ENCODE results near the gene CHRM3. TPM values are rescaled to one million over a fixed set of nuclear protein-coding genes. Genes with fewer than 3 reads are reported as not detected.

The CHRM3 gene
- total and polyA plus RNA-seq, 2 donors (not counting 1 experiment from before 2014, with no cell fraction given) = not detected

GRCh38 chr1:239388578-239388977 is 2.2 kb downstream of the CHRM3 start:
- intact Hi-C loops (cut with micrococcal nuclease) = no loop called here
- H3K27ac Mint-ChIP-seq = no peak overlapping the region
- peaks cover 0 to 6% (median 0%) of the 10 kb centered on the region in 3 donors for H3K9me3 ChIP-seq (ENCODE audit: control extremely low read depth in 1 of 3, control insufficient read depth in 2 of 3, insufficient read depth in 1 of 3, low read length in 2 of 3)
- DNase-seq (no peak), ATAC-seq (ENCODE audit: low read depth) (no peak)
- no peak overlapping the region for H3K27ac ChIP-seq (ENCODE audit: low read length in 2 of 2)
- no peaks in the 10 kb centered on the region for H3K36me3 ChIP-seq (replicated peaks in 1 of 2; ENCODE audit: control extremely low read depth in 1 of 2, control insufficient read depth in 1 of 2, extremely low read depth in 1 of 2, insufficient read depth in 2 of 2, low read length in 1 of 2)
- peaks cover 38% of the 10 kb centered on the region for H3K27me3 Mint-ChIP-seq
- TF ChIP-seq EZH2 (IDR thresholded peaks at IDR 0.05; ENCODE audit: borderline replicate concordance, insufficient read depth, low read depth, low read length, poor library complexity, severe bottlenecking) = no peak
- no peak for TF ChIP-seq CTCF (IDR thresholded peaks at IDR 0.05)
- POLR2A ChIA-PET = no interaction called here
- no peak overlapping the region for H3K4me3 Mint-ChIP-seq
- WGBS (ENCODE audit: insufficient coverage) = 93% methylated on average over 3 of the region's 9 CpGs
- no peak overlapping the region for H2AFZ ChIP-seq (ENCODE audit: insufficient read depth, low read depth, low read length, poor library complexity, severe bottlenecking)
- CTCF ChIA-PET = no interaction called here
- no peak overlapping the region for H3K9ac ChIP-seq (ENCODE audit: low read length)
- H3K9me3 Mint-ChIP-seq (ENCODE audit: insufficient read depth) = no peaks in the 10 kb centered on the region
- H3K4me3 ChIP-seq (ENCODE audit: control extremely low read depth in 1 of 5, extremely low read depth in 1 of 5, insufficient read depth in 1 of 5, low read depth in 2 of 5, low read length in 4 of 5) = no peak overlapping the region
- H3K4me1 ChIP-seq (ENCODE audit: control insufficient read depth in 2 of 2, insufficient read depth in 2 of 2, low read length in 2 of 2) = no peaks in the 10 kb centered on the region
- no peaks in the 10 kb centered on the region for H3K79me2 ChIP-seq (ENCODE audit: control insufficient read depth, insufficient read depth, low read length)
- H4K20me1 ChIP-seq (ENCODE audit: control insufficient read depth, insufficient read depth, low read length, poor library complexity, severe bottlenecking) = no peaks in the 10 kb centered on the region
- H3K27me3 ChIP-seq (replicated peaks in 1 of 4; ENCODE audit: control extremely low read depth in 1 of 4, control insufficient read depth in 3 of 4, insufficient read depth in 4 of 4, low read length in 3 of 4) = peaks cover 0 to 21% (median 12%) of the 10 kb centered on the region in 4 experiments
- H3K4me2 ChIP-seq (replicated peaks; ENCODE audit: low read depth, low read length, poor library complexity, severe bottlenecking) = no peak overlapping the region
- no peaks in the 10 kb centered on the region for H3K4me1 Mint-ChIP-seq

DNA sequence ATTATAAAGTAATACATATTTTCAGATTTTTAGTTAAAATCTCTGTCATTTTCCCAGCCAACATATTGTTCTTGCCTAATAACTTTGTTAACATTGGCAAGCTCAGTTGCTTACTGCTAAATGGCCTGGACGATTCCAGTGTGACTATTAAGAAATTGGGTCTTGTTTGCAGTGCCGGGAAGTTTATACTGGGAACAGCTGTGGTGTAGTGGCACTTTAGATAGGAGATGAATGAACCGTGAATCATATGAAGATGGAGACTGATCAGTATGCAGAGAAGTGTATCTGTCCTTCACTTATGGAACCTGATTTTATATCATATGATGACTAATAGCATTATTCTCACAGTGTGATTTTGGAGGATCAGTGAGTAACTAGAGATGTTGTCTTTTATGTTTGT is 3.3 kb downstream of the CHRM3 start:
- Mint-ChIP-seq H3K27me3 (peaks cover 35% of the 10 kb centered on the region), H3K9me3 (ENCODE audit: insufficient read depth) (no peaks in the 10 kb centered on the region), H3K27ac (no peak overlapping the region), H3K4me1 (no peaks in the 10 kb centered on the region), H3K4me3 (no peak overlapping the region)
- Histone ChIP-seq H3K4me3 (ENCODE audit: control extremely low read depth in 1 of 5, extremely low read depth in 1 of 5, insufficient read depth in 1 of 5, low read depth in 2 of 5, low read length in 4 of 5) (no peak overlapping the region), H3K27ac (ENCODE audit: low read length in 2 of 2) (no peak overlapping the region), H3K36me3 (replicated peaks in 1 of 2; ENCODE audit: control extremely low read depth in 1 of 2, control insufficient read depth in 1 of 2, extremely low read depth in 1 of 2, insufficient read depth in 2 of 2, low read length in 1 of 2) (no peaks in the 10 kb centered on the region), H3K9ac (ENCODE audit: low read length) (no peak overlapping the region), H2AFZ (ENCODE audit: insufficient read depth, low read depth, low read length, poor library complexity, severe bottlenecking) (no peak overlapping the region), H3K9me3 (ENCODE audit: control extremely low read depth in 1 of 3, control insufficient read depth in 2 of 3, insufficient read depth in 1 of 3, low read length in 2 of 3) (peaks cover 0 to 6% (median 0%) of the 10 kb centered on the region in 3 donors), H3K79me2 (ENCODE audit: control insufficient read depth, insufficient read depth, low read length) (no peaks in the 10 kb centered on the region), H3K4me2 (replicated peaks; ENCODE audit: low read depth, low read length, poor library complexity, severe bottlenecking) (no peak overlapping the region), H4K20me1 (ENCODE audit: control insufficient read depth, insufficient read depth, low read length, poor library complexity, severe bottlenecking) (no peaks in the 10 kb centered on the region), H3K4me1 (ENCODE audit: control insufficient read depth in 2 of 2, insufficient read depth in 2 of 2, low read length in 2 of 2) (no peaks in the 10 kb centered on the region), H3K27me3 (replicated peaks in 1 of 4; ENCODE audit: control extremely low read depth in 1 of 4, control insufficient read depth in 3 of 4, insufficient read depth in 4 of 4, low read length in 3 of 4) (peaks cover 0 to 21% (median 12%) of the 10 kb centered on the region in 4 experiments)
- POLR2A ChIA-PET = no interaction called here
- 100% methylated on average over 1 of the region's 3 CpGs for WGBS (ENCODE audit: insufficient coverage)
- DNase-seq (no peak), ATAC-seq (ENCODE audit: low read depth) (no peak)
- TF ChIP-seq CTCF (IDR thresholded peaks at IDR 0.05) (no peak), EZH2 (IDR thresholded peaks at IDR 0.05; ENCODE audit: borderline replicate concordance, insufficient read depth, low read depth, low read length, poor library complexity, severe bottlenecking) (no peak)
- intact Hi-C loops (cut with micrococcal nuclease) = no loop called here
- CTCF ChIA-PET = no interaction called here
